HG03457 (cell line): Measurements from ENCODE around the gene SOWAHD.
"Not testable (repeated sequence)": the region's sequence is repeated elsewhere in the genome, so short reads cannot be mapped to it uniquely, and the experiment has no call there.

Source experiments
- ATAC-seq: cut with Tn5 transposase; IDR thresholded peaks from one replicate; pipeline ENCODE4 v1.9.1; 2021; ENCODE audit warnings: moderate number of reproducible peaks; ENCODE audit not compliant: unreplicated experiment

The SOWAHD gene

GRCh38 chrX:119757646-119757978 is 776 bp upstream of the SOWAHD start:
- no peak for ATAC-seq

- no peak for ATAC-seq
Observed at GRCh38 chrX:119758731-119759247, 401 bp downstream of the SOWAHD start.

- ATAC-seq, result no peak
Observed at GRCh38 chrX:119759248-119759766, 919 bp downstream of the SOWAHD start.

- no peak for ATAC-seq
Observed at GRCh38 chrX:119760026-119760877, 1.9 kb downstream of the SOWAHD start.

GRCh38 chrX:119762718-119763117 is 4.3 kb downstream of the SOWAHD start:
- ATAC-seq, result no peak

GRCh38 chrX:119763181-119763580 is 4.8 kb downstream of the SOWAHD start:
- no peak for ATAC-seq

- ATAC-seq, result no peak
Observed at GRCh38 chrX:119763836-119764387, 5.5 kb downstream of the SOWAHD start.

- ATAC-seq, result not testable (repeated sequence)
Observed at GRCh38 chrX:119768436-119768835, 10.0 kb downstream of the SOWAHD start.

- ATAC-seq, result not testable (repeated sequence)
Observed at GRCh38 chrX:119769388-119769787, 11.0 kb downstream of the SOWAHD start.

- no peak for ATAC-seq
Observed at GRCh38 chrX:119775517-119776238, 17.3 kb downstream of the SOWAHD start.

GRCh38 chrX:119778829-119779228 is 20.4 kb downstream of the SOWAHD start:
- ATAC-seq, result no peak

GRCh38 chrX:119783026-119783425 is 24.6 kb downstream of the SOWAHD start:
- ATAC-seq, result no peak

GRCh38 chrX:119784747-119785446 is 26.5 kb downstream of the SOWAHD start:
- no peak for ATAC-seq

GRCh38 chrX:119790977-119791436 is 32.6 kb downstream of the SOWAHD start:
- ATAC-seq, result peak; percentile 20

- peak; percentile 84 for ATAC-seq
Observed at GRCh38 chrX:119791437-119792231, 33.2 kb downstream of the SOWAHD start, which contains the start of gene RPL39. Gene RPL39, minus strand, starts transcription at chrX:119791630. Its CDS starts 54 bp downstream, at chrX:119791576.

- no peak for ATAC-seq
Observed at GRCh38 chrX:119801253-119802221, 43.1 kb downstream of the SOWAHD start.

- no peak for ATAC-seq
Observed at GRCh38 chrX:119802546-119802945, 44.2 kb downstream of the SOWAHD start.

- not testable (repeated sequence) for ATAC-seq
Observed at GRCh38 chrX:119808461-119808860, 50.1 kb downstream of the SOWAHD start.
